SK-N-SH (cell line): ENCODE results near the gene SOX18.

ENCODE experiments used
- FOXM1 ChIP-seq: IDR thresholded peaks from 2 replicates; pipeline ENCODE4 v1.4.0; 2012; ENCODE audit warnings: low read depth, mild to moderate bottlenecking
- YY1 ChIP-seq: IDR thresholded peaks from 2 replicates; pipeline ENCODE4 v1.4.0; 2012; ENCODE audit warnings: low read depth, mild to moderate bottlenecking
- TF ChIP-seq, protein P1 (sequence below): fragments of 200-600 bp; sonication (generic); IDR thresholded peaks from 2 replicates; pipeline ENCODE4 v1.6.1; 2017; ENCODE audit warnings: antibody characterized with exemption, mild to moderate bottlenecking, moderate library complexity

GRCh38 chr20:64067005-64067632, 17.7 kb upstream of the SOX18 start:
- TF ChIP-seq, protein P1, sequence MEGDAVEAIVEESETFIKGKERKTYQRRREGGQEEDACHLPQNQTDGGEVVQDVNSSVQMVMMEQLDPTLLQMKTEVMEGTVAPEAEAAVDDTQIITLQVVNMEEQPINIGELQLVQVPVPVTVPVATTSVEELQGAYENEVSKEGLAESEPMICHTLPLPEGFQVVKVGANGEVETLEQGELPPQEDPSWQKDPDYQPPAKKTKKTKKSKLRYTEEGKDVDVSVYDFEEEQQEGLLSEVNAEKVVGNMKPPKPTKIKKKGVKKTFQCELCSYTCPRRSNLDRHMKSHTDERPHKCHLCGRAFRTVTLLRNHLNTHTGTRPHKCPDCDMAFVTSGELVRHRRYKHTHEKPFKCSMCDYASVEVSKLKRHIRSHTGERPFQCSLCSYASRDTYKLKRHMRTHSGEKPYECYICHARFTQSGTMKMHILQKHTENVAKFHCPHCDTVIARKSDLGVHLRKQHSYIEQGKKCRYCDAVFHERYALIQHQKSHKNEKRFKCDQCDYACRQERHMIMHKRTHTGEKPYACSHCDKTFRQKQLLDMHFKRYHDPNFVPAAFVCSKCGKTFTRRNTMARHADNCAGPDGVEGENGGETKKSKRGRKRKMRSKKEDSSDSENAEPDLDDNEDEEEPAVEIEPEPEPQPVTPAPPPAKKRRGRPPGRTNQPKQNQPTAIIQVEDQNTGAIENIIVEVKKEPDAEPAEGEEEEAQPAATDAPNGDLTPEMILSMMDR, result no peak
- no peak for TF ChIP-seq YY1
- no peak for TF ChIP-seq FOXM1
